SU-DHL-6 (cell line): ENCODE results near the gene ZDHHC24.

Experiments used
- H2AFZ ChIP-seq: fragments of 200-600 bp; sonication (generic); 2 replicates; pipeline ENCODE4 v1.6.1; 2014; ENCODE audit warnings: low read depth, mild to moderate bottlenecking, moderate library complexity, mixed read lengths, antibody characterized with exemption, low read length; ENCODE audit not compliant: severe bottlenecking
- H3F3A ChIP-seq: fragments of 200-600 bp; shearing (Covaris generic); 2 replicates; pipeline ENCODE4 v1.6.0; 2016; ENCODE audit warnings: antibody characterized with exemption, mild to moderate bottlenecking; ENCODE audit not compliant: insufficient read depth
- H3K27ac ChIP-seq: fragments of 200-600 bp; sonication (generic); 2 replicates; pipeline ENCODE4 v1.5.1; 2016; ENCODE audit warnings: low read depth, mild to moderate bottlenecking, low read length, moderate library complexity, mixed read lengths
- H3K27me3 ChIP-seq: fragments of 200-600 bp; sonication (generic), shearing (Covaris generic); 2 replicates; pipeline ENCODE4 v1.6.0; 2014; ENCODE audit warnings: mild to moderate bottlenecking, low read length
- H3K36me3 ChIP-seq: fragments of 200-600 bp; sonication (generic); 2 replicates; pipeline ENCODE4 v1.6.1; 2014; ENCODE audit warnings: mild to moderate bottlenecking, low read length, mixed read lengths
- H3K4me2 ChIP-seq: fragments of 300-600, 200-600 bp; shearing (Covaris generic), sonication (generic); 2 replicates; pipeline ENCODE4 v1.6.0; 2014; ENCODE audit warnings: low read length, low read depth, mild to moderate bottlenecking; ENCODE audit not compliant: poor library complexity, severe bottlenecking
- H3K4me3 ChIP-seq: fragments of 200-600 bp; sonication (generic); 2 replicates; pipeline ENCODE4 v1.5.1; 2014; ENCODE audit warnings: antibody characterized with exemption, low read length, mild to moderate bottlenecking, mixed read lengths; ENCODE audit not compliant: insufficient read depth, poor library complexity, severe bottlenecking
- H3K79me2 ChIP-seq: fragments of 200-600 bp; sonication (generic); 2 replicates; pipeline ENCODE4 v1.6.1; 2014; ENCODE audit warnings: mild to moderate bottlenecking, low read length, moderate library complexity; ENCODE audit not compliant: insufficient read depth
- H3K9ac ChIP-seq: fragments of 200-600 bp; sonication (generic); 2 replicates; pipeline ENCODE4 v1.7.0; 2014; ENCODE audit warnings: mild to moderate bottlenecking, low read length
- H3K9me2 ChIP-seq: fragments of 200-600 bp; sonication (generic); replicated peaks from 2 replicates; pipeline ENCODE4 v1.6.1; 2014; ENCODE audit warnings: low read length; ENCODE audit not compliant: insufficient read depth
- H3K9me3 ChIP-seq: fragments of 200-600 bp; sonication (generic); 2 replicates; pipeline ENCODE4 v1.6.1; 2014; ENCODE audit warnings: low read length, mixed read lengths; ENCODE audit not compliant: insufficient read depth
- H4K20me1 ChIP-seq: fragments of 200-600 bp; sonication (generic); 2 replicates; pipeline ENCODE4 v1.6.1; 2014; ENCODE audit warnings: low read depth, mild to moderate bottlenecking, antibody characterized with exemption, low read length, moderate library complexity, mixed read lengths
- EZH2phosphoT487 ChIP-seq: fragments of 200-600 bp; sonication (generic), shearing (Covaris generic); conservative IDR thresholded peaks from 2 replicates; pipeline ENCODE4 v1.6.1; 2018; ENCODE audit warnings: mild to moderate bottlenecking, antibody characterized with exemption, low read length, moderate library complexity, mixed read lengths
- TF ChIP-seq, protein P1 (sequence below): fragments of 200-600 bp; sonication (generic); IDR thresholded peaks from one replicate; pipeline ENCODE4 v1.5.1; 2017; ENCODE audit warnings: antibody characterized with exemption, mild to moderate bottlenecking, low read length, moderate library complexity; ENCODE audit not compliant: insufficient read depth, poor library complexity, severe bottlenecking

ZDHHC24 gene

DNA sequence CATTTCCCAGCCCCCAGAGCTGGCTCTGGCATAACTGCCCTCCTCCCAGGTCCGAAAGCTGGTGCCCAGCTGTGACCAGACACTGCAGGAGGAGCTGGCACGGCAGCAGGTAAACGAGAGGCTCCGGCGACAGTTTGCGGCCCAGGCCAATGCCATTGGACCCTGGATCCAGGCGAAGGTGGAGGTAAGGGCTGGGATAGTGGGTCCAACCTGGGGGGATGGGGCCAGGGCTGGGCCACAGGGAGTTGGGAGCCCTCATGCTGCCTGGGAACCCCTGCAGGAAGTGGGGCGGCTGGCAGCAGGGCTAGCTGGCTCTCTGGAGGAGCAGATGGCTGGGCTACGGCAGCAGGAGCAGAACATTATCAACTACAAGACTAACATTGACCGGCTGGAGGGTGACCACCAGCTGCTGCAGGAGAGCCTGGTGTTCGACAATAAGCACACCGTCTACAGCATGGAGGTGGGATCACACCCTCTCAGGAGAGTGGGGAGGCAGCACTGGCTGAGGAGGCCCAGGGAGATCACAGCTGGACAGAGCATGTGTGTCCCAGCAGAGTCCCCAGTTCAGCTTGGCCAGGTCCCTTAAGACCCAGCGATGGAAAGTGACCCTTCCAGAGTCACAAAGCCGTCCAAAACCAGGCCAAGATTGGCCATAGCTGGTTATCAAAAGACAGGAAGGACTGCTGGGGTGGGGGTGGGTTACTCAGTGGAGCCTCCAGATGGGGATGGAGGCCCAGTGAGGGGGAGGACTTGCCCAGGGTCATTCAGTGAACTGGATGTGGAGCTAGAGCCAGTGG, 15.5 kb upstream of the ZDHHC24 start:
- H3F3A ChIP-seq: no peaks in the 10 kb centered on the region
- no peaks in the 10 kb centered on the region for H3K79me2 ChIP-seq
- H4K20me1 ChIP-seq: no peaks in the 10 kb centered on the region
- no peaks in the 10 kb centered on the region for H3K36me3 ChIP-seq
- no peak overlapping the region for H3K27ac ChIP-seq
- H3K9ac ChIP-seq: no peak overlapping the region
- no peak for TF ChIP-seq EZH2phosphoT487
- TF ChIP-seq, protein P1, sequence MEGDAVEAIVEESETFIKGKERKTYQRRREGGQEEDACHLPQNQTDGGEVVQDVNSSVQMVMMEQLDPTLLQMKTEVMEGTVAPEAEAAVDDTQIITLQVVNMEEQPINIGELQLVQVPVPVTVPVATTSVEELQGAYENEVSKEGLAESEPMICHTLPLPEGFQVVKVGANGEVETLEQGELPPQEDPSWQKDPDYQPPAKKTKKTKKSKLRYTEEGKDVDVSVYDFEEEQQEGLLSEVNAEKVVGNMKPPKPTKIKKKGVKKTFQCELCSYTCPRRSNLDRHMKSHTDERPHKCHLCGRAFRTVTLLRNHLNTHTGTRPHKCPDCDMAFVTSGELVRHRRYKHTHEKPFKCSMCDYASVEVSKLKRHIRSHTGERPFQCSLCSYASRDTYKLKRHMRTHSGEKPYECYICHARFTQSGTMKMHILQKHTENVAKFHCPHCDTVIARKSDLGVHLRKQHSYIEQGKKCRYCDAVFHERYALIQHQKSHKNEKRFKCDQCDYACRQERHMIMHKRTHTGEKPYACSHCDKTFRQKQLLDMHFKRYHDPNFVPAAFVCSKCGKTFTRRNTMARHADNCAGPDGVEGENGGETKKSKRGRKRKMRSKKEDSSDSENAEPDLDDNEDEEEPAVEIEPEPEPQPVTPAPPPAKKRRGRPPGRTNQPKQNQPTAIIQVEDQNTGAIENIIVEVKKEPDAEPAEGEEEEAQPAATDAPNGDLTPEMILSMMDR: no peak
- no peak overlapping the region for H2AFZ ChIP-seq
- H3K9me3 ChIP-seq: no peaks in the 10 kb centered on the region
- no peaks in the 10 kb centered on the region for H3K9me2 ChIP-seq
- H3K4me3 ChIP-seq: no peak overlapping the region
- no peak overlapping the region for H3K4me2 ChIP-seq
- no peaks in the 10 kb centered on the region for H3K27me3 ChIP-seq

DNA sequence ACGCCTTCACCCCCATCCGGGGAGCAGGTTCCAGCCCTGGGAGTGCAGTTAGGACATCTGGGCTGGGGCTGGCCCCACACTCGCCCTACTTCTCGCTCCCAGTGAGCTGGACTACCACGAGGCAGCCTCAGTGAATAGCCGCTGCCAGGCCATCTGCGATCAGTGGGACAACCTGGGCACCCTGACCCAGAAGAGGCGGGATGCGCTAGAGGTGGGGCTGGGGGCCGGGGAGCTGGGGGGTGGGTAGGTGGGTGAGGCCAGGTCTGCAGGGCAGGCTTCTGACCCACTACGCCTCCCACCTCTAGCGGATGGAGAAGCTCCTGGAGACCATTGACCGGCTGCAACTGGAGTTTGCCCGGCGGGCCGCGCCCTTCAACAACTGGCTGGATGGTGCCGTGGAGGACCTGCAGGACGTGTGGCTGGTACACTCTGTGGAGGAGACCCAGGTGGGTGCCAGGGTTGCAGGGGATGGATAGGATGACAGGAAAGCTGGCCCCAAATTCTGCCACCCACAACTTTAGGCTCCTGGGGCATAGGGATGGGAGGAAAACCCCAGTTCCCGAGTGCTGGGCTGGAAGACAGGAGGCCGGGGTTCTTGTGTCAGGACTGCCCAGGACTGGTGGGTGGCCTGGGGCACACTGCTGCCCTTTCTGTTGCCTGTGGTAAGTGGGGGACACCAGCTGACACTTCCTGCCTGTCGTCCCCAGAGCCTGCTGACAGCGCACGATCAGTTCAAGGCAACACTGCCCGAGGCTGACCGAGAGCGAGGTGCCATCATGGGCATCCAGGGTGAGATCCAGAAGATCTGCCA, 14.2 kb upstream of the ZDHHC24 start:
- H3K27me3 ChIP-seq: no peaks in the 10 kb centered on the region
- TF ChIP-seq, protein P1: no peak
- no peak for TF ChIP-seq EZH2phosphoT487
- no peaks in the 10 kb centered on the region for H3F3A ChIP-seq
- H3K27ac ChIP-seq: no peak overlapping the region
- H3K36me3 ChIP-seq: no peaks in the 10 kb centered on the region
- no peak overlapping the region for H3K4me2 ChIP-seq
- H3K9me3 ChIP-seq: no peaks in the 10 kb centered on the region
- H4K20me1 ChIP-seq: no peaks in the 10 kb centered on the region
- no peaks in the 10 kb centered on the region for H3K9me2 ChIP-seq
- no peak overlapping the region for H3K4me3 ChIP-seq
- H2AFZ ChIP-seq: no peak overlapping the region
- H3K79me2 ChIP-seq: no peaks in the 10 kb centered on the region
- H3K9ac ChIP-seq: no peak overlapping the region

DNA sequence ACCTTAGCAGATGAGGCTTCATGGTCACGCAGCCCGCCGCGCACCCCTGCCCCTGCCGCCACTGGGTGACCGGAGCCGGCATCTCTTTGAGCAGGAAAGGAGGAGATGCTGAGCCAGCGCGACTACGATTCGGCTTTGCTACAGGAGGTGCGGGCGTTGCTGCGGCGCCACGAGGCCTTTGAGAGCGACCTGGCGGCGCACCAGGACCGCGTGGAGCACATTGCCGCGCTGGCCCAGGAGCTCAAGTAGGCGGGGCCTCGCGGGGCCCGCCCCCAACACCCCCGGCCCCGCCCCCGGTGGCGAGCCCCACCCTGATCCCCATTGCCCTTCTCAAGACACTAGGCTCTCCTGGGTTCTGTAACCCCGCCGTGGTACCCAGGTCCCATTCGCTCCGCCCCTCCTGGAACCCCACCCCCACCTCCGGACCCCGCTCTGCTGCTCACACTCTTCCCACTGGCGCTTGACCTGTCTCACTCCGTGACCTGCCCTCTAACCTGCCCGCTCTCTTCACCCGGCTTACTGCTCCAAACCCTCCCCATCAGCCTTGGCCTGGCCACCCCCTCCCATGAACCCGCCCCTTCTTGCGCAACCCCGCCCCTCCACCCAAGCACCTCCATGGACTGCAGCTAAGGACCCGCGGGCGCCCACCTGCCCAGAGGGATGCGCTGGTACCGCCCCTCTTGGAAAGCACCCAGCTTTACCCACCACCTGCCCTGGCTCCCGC, 13.5 kb upstream of the ZDHHC24 start:
- TF ChIP-seq, protein P1: no peak
- TF ChIP-seq EZH2phosphoT487: no peak
- Histone ChIP-seq H3K9me2 (no peaks in the 10 kb centered on the region), H2AFZ (no peak overlapping the region), H3K4me3 (no peak overlapping the region), H4K20me1 (no peaks in the 10 kb centered on the region), H3K27ac (no peak overlapping the region), H3F3A (no peaks in the 10 kb centered on the region), H3K27me3 (no peaks in the 10 kb centered on the region), H3K36me3 (no peaks in the 10 kb centered on the region), H3K4me2 (no peak overlapping the region), H3K9me3 (no peaks in the 10 kb centered on the region), H3K9ac (no peak overlapping the region), H3K79me2 (no peaks in the 10 kb centered on the region)
